ENCODE measurements around the gene PABPN1L. TPM values are rescaled to one million over a fixed set of nuclear protein-coding genes. Genes with fewer than 3 reads are reported as not detected.

Gene PABPN1L
- total RNA-seq, 2 donors from 2014 or later: not detected

- Mint-ChIP-seq H3K4me1 (no peaks in the 10 kb centered on the region), H3K27ac (no peak overlapping the region), H3K36me3 (ENCODE audit: low read depth) (no peaks in the 10 kb centered on the region), H3K27me3 (peaks cover 9% of the 10 kb centered on the region), H3K9me3 (no peaks in the 10 kb centered on the region), H3K4me3 (no peak overlapping the region)
- ATAC-seq (replicated peaks): no peak
Observed at GRCh38 chr16:88871730-88872416, 5.4 kb upstream of the PABPN1L start.

DNA sequence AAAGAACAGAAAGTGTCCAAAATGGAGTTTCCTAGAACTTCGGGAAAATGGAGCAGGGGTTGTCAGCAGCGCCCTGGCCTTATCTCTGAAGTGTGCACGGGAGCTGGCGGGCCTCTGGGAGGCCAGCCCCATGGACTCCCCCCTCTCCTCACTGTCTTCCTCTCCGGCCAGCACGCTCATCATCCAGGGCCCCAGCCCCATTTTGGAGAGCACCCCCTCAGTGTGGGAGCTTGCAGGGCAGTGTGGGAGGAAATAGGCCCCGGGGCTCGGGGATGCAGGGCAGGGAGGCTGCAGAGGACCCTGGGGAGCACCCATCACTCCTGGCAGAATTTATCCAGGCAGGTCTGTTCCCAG, 4.9 kb upstream of the PABPN1L start:
- Mint-ChIP-seq H3K9me3 (no peaks in the 10 kb centered on the region), H3K4me1 (no peaks in the 10 kb centered on the region), H3K4me3 (peak overlapping the region; percentile 33), H3K27me3 (peaks cover 9% of the 10 kb centered on the region), H3K36me3 (ENCODE audit: low read depth) (no peaks in the 10 kb centered on the region), H3K27ac (no peak overlapping the region)
- ATAC-seq (replicated peaks): no peak

GRCh38 chr16:88870608-88871348, 4.3 kb upstream of the PABPN1L start:
- ATAC-seq (replicated peaks): no peak
- peaks cover 9% of the 10 kb centered on the region for H3K27me3 Mint-ChIP-seq
- H3K4me1 Mint-ChIP-seq: no peaks in the 10 kb centered on the region
- peak overlapping the region; percentile 33 for H3K4me3 Mint-ChIP-seq
- no peaks in the 10 kb centered on the region for H3K9me3 Mint-ChIP-seq
- no peaks in the 10 kb centered on the region for H3K36me3 Mint-ChIP-seq (ENCODE audit: low read depth)
- no peak overlapping the region for H3K27ac Mint-ChIP-seq

DNA sequence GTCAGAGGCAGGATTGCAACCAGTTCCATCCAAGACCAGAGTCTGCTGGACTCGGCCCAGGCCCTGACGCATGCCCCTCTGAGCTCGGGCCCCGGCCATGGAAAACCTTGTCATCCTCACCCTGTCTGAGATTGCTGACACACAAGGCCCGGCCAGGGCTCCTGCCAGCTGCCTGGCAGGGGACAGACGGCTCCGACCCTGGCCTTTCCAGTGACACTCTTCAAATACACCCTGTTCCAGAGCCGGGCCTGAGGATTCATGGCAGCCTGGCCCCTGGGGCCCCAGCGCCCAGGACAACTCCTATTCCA, 3.2 kb upstream of the PABPN1L start:
- Mint-ChIP-seq H3K27me3 (peaks cover 9% of the 10 kb centered on the region), H3K9me3 (no peaks in the 10 kb centered on the region), H3K4me1 (no peaks in the 10 kb centered on the region), H3K36me3 (ENCODE audit: low read depth) (no peaks in the 10 kb centered on the region), H3K4me3 (no peak overlapping the region), H3K27ac (no peak overlapping the region)
- ATAC-seq (replicated peaks): no peak

DNA sequence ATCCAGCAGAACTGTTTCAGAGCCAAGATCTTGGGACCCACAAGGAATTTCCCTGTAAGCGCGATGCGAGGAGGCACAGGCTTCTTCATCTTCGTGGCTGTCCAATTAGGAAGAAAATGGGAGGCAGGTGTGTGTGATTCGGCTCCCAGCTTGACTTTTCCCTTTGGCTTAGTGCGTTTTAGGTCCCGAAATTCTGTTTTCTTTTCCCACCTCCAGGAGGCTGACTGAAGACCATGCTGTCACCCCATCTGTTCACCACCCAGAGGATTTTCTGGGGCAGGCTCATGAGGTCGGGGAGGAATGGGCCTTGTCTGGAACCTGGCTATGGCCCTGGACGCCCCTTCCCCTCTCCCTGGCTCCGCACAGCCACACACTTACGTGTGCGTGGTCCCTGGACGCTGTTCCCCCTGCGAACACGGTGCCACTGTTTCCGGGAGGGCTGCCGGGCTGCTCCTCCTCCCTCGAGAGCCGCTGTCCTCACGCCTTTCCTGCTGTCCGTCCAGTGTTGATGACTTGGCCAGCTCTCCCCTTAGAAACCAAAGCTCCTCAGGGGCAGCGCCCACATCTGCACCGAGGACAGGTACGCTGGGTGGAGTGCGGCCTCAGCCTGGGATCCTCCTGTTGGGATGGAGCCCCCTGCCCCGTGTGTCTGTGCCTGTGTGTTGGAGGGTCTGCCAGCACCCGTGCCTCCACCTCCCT, 2.7 kb upstream of the PABPN1L start:
- Mint-ChIP-seq H3K27ac (no peak overlapping the region), H3K27me3 (peaks cover 9% of the 10 kb centered on the region), H3K36me3 (ENCODE audit: low read depth) (no peaks in the 10 kb centered on the region)

DNA sequence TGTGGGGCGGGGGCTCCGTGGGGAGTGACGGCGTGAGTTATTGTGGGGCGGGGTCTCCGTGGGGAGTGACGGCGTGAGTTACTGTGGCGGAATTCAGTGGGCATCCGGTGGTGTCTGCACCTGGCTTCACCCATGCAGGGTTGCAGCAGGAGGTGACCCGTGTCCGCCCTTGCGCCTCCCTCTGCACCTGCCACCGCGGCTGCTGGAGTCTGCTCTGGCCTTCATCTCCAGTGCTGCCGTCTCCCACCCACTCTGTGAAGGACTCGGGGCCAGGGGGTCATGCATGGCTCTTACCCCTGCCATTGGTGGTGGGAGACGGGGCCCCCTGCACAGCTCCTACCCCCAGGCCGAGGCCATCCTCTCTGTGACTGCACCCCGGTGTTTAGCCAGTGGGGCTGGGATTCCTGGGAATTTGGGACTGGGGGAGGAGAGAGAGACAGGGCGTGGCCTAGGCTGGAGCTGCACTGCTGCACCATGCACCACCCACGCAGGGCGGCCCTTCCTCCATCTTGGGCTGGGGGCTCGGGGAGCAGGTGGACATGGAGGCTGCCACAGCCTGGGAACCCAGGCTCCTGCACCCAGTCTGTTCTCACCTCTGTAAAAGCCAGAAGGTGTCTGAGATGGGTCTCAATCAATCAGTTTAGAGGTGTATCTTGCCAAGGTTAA, 1.3 kb upstream of the PABPN1L start:
- H3K9me3 Mint-ChIP-seq: no peaks in the 10 kb centered on the region
- ATAC-seq (replicated peaks): no peak
- no peaks in the 10 kb centered on the region for H3K36me3 Mint-ChIP-seq (ENCODE audit: low read depth)
- H3K4me1 Mint-ChIP-seq: no peaks in the 10 kb centered on the region
- H3K27me3 Mint-ChIP-seq: peaks cover 9% of the 10 kb centered on the region
- H3K27ac Mint-ChIP-seq: no peak overlapping the region
- H3K4me3 Mint-ChIP-seq: no peak overlapping the region

More for the DNA sequence above, 2.7 kb upstream of the PABPN1L start:
- no peak overlapping the region for H3K4me3 Mint-ChIP-seq
- no peaks in the 10 kb centered on the region for H3K4me1 Mint-ChIP-seq
- ATAC-seq (replicated peaks): no peak
- H3K9me3 Mint-ChIP-seq: no peaks in the 10 kb centered on the region

- H3K27ac Mint-ChIP-seq: no peak overlapping the region
- peaks cover 6% of the 10 kb centered on the region for H3K36me3 Mint-ChIP-seq (ENCODE audit: low read depth)
- no peak for ATAC-seq (replicated peaks)
- H3K4me1 Mint-ChIP-seq: no peaks in the 10 kb centered on the region
- H3K9me3 Mint-ChIP-seq: no peaks in the 10 kb centered on the region
- no peak overlapping the region for H3K4me3 Mint-ChIP-seq
- peaks cover 3% of the 10 kb centered on the region for H3K27me3 Mint-ChIP-seq
Observed at GRCh38 chr16:88865742-88866141, 718 bp downstream of the PABPN1L start.

DNA sequence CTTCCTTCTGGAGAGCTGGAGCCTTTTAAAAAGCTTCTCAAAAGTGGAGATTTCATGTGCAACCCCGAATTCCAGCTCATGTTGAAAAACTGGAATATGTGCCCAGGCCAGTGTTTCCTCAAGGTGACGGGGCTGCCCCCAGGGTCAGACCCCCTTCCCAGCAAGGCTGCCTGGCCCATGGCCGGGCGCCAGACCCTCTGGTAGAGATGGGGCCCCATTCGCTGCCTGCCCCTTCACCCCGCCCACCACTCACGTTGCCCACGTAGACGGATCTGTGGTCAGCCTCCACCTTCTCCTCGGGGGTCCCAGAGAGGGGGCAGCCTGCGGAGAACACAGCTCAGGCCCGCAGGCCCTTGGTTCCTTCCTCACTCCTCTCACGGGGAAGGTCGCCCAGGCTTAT, 1.1 kb downstream of the PABPN1L start:
- H3K4me1 Mint-ChIP-seq: no peaks in the 10 kb centered on the region
- peaks cover 9% of the 10 kb centered on the region for H3K36me3 Mint-ChIP-seq (ENCODE audit: low read depth)
- H3K27ac Mint-ChIP-seq: no peak overlapping the region
- no peaks in the 10 kb centered on the region for H3K9me3 Mint-ChIP-seq
- ATAC-seq (replicated peaks): no peak
- no peak overlapping the region for H3K4me3 Mint-ChIP-seq
- no peaks in the 10 kb centered on the region for H3K27me3 Mint-ChIP-seq

GRCh38 chr16:88864521-88864920, 1.9 kb downstream of the PABPN1L start:
- peaks cover 15% of the 10 kb centered on the region for H3K36me3 Mint-ChIP-seq (ENCODE audit: low read depth)
- H3K27ac Mint-ChIP-seq: no peak overlapping the region
- no peaks in the 10 kb centered on the region for H3K4me1 Mint-ChIP-seq
- H3K4me3 Mint-ChIP-seq: no peak overlapping the region
- ATAC-seq (replicated peaks): no peak
- H3K9me3 Mint-ChIP-seq: no peaks in the 10 kb centered on the region
- no peaks in the 10 kb centered on the region for H3K27me3 Mint-ChIP-seq

DNA sequence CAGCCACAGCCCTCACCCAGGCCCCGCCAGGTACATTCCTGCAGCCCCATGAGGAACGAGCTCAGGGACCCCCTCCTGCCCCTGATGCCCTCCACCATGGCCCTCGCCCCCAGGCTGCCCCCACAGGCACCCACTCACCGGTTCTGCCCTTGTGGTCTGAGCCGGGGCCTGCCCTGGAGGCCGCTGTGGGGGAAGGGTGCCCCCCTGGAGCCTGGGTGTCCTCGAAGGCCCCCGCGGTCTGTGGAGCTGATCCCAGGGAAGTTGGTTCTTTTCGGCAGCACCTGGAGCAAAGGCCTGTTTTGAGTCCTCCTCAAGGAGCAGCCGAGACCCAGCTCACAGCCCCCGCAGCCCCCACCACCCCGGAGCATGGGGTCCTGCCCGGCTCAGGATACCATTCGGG, 2.4 kb downstream of the PABPN1L start:
- H3K4me1 Mint-ChIP-seq: no peaks in the 10 kb centered on the region
- no peak for ATAC-seq (replicated peaks)
- no peak overlapping the region for H3K27ac Mint-ChIP-seq

DNA sequence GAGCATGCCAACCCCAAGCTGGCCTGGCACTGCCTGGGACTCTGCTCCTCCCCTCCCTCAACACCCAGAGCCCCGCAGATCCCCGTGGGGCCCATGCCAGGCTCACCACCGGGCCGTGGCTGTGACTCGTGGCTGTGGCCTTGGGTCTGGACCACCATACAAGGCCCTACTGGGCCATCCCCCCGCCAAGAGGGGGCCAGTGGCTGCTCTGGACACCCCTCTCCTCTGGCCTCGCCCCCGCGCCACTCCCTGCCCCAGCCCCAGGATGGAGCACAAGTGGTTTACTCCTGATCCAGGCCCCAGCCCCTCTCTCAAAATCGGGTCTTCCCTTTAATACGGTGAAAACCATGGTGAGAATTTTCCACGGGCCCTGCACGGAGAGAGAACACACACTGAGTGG, 3.0 kb downstream of the PABPN1L start:
- no peak for ATAC-seq (replicated peaks)
- no peak overlapping the region for H3K4me3 Mint-ChIP-seq
- peaks cover 24% of the 10 kb centered on the region for H3K36me3 Mint-ChIP-seq (ENCODE audit: low read depth)
- no peaks in the 10 kb centered on the region for H3K9me3 Mint-ChIP-seq
- no peak overlapping the region for H3K27ac Mint-ChIP-seq
- H3K4me1 Mint-ChIP-seq: no peaks in the 10 kb centered on the region
- H3K27me3 Mint-ChIP-seq: no peaks in the 10 kb centered on the region

More for the DNA sequence above, 2.4 kb downstream of the PABPN1L start:
- Mint-ChIP-seq H3K9me3 (no peaks in the 10 kb centered on the region), H3K4me3 (no peak overlapping the region), H3K36me3 (ENCODE audit: low read depth) (peaks cover 19% of the 10 kb centered on the region), H3K27me3 (no peaks in the 10 kb centered on the region)

GRCh38 chr16:88862968-88863367, 3.5 kb downstream of the PABPN1L start:
- ATAC-seq (replicated peaks): no peak
- Mint-ChIP-seq H3K36me3 (ENCODE audit: low read depth) (peaks cover 29% of the 10 kb centered on the region), H3K4me1 (peaks cover 1% of the 10 kb centered on the region), H3K27ac (no peak overlapping the region), H3K9me3 (no peaks in the 10 kb centered on the region), H3K4me3 (no peak overlapping the region), H3K27me3 (no peaks in the 10 kb centered on the region)

GRCh38 chr16:88861359-88861758, 5.1 kb downstream of the PABPN1L start:
- H3K4me1 Mint-ChIP-seq: peaks cover 5% of the 10 kb centered on the region
- peaks cover 35% of the 10 kb centered on the region for H3K36me3 Mint-ChIP-seq (ENCODE audit: low read depth)
- H3K9me3 Mint-ChIP-seq: no peaks in the 10 kb centered on the region
- no peak for ATAC-seq (replicated peaks)
- H3K4me3 Mint-ChIP-seq: no peak overlapping the region
- H3K27ac Mint-ChIP-seq: no peak overlapping the region
- H3K27me3 Mint-ChIP-seq: no peaks in the 10 kb centered on the region

DNA sequence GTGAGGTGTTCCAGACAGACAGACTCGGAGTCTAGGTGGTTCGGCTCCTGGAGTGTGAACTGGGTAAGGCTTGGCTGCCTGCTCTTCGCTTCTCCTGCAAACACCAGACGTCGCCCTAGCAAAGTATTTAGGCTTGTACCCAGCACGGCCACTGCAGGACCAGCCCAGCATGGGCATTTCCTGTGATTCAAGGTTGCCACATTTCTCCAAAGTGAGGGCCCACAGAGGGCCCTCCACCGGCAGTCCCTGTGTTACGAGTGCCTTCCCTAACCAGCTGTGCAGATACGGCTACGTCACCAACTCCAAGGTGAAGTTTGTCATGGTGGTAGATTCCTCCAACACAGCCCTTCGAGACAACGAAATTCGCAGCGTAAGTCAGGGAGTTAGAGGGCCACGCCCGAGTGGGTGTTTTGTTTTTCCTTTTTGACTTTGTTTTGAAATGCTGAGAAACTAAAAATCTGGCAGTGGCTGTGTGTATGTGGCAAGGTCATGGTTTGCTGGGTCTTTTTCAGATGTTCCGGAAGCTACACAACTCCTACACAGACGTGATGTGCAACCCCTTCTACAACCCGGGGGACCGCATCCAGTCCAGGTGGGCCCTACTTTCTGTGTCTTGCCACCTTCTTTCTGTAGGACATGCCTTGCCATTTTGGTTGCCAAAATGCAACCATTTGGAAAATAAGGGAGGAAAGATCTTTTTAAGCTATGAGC, 6.9 kb downstream of the PABPN1L start:
- peaks cover 35% of the 10 kb centered on the region for H3K36me3 Mint-ChIP-seq (ENCODE audit: low read depth)
- peaks cover 14% of the 10 kb centered on the region for H3K4me1 Mint-ChIP-seq
- no peaks in the 10 kb centered on the region for H3K9me3 Mint-ChIP-seq
- H3K27ac Mint-ChIP-seq: no peak overlapping the region
- no peak for ATAC-seq (replicated peaks)
- no peak overlapping the region for H3K4me3 Mint-ChIP-seq
- H3K27me3 Mint-ChIP-seq: no peaks in the 10 kb centered on the region

Measured in activated T-helper 17 cell treated with anti-CD3 and anti-CD28 coated beads, Interleukin-2, amount 50 U/mL, for 72 hours (primary cell).